ENCODE data around the gene TAF5L.

- TF ChIP-seq CEBPB (IDR thresholded peaks at IDR 0.05; ENCODE audit: borderline replicate concordance in 1 of 2, low read depth in 2 of 2, low read length in 2 of 2) (no peak), CTCF (IDR thresholded peaks at IDR 0.05 in 2 of 3, conservative IDR thresholded peaks at IDR 0.05 in 1 of 3; ENCODE audit: control insufficient read depth in 2 of 3, extremely low read depth in 1 of 3, insufficient read depth in 1 of 3, low read depth in 3 of 3, low read length in 3 of 3) (no peak), CEBPZ (IDR thresholded peaks at IDR 0.05; ENCODE audit: low read depth, low read length) (no peak), JUNB (IDR thresholded peaks at IDR 0.05) (no peak), RBBP5 (conservative IDR thresholded peaks at IDR 0.05) (no peak), POLR2A (IDR thresholded peaks at IDR 0.05; ENCODE audit: low read depth, low read length) (no peak), SIN3A (IDR thresholded peaks at IDR 0.05; ENCODE audit: low read depth, low read length) (no peak), SPI1 (IDR thresholded peaks at IDR 0.05; ENCODE audit: borderline replicate concordance, insufficient read depth, low read depth, low read length) (no peak), TAF1 (IDR thresholded peaks at IDR 0.05; ENCODE audit: borderline replicate concordance, low read depth, low read length) (no peak), GABPA (IDR thresholded peaks at IDR 0.05; ENCODE audit: low read depth) (no peak), RELA (IDR thresholded peaks at IDR 0.05; ENCODE audit: borderline replicate concordance, partially characterized antibody) (no peak), HDAC2 (IDR thresholded peaks at IDR 0.05) (no peak)
Observed at GRCh38 chr1:229599218-229599954, 26.5 kb downstream of the TAF5L start.

Data from GM12878 (cell line).